HG03175 (cell line): ENCODE data around the gene CCDC178.

ENCODE experiments used
- ATAC-seq: cut with Tn5 transposase; IDR thresholded peaks from one replicate; pipeline ENCODE4 v1.9.1; 2021; ENCODE audit warnings: mild to moderate bottlenecking, moderate library complexity; ENCODE audit not compliant: unreplicated experiment

CCDC178 gene

GRCh38 chr18:32891797-32892196 is 548.7 kb downstream of the CCDC178 start:
- ATAC-seq, result no peak

- ATAC-seq, result no peak
Observed at GRCh38 chr18:32891130-32891529, 549.4 kb downstream of the CCDC178 start.

GRCh38 chr18:32889615-32890593 is 550.6 kb downstream of the CCDC178 start:
- ATAC-seq, result no peak

- no peak for ATAC-seq
Observed at GRCh38 chr18:32888306-32888705, 552.2 kb downstream of the CCDC178 start.
